Measurements from ENCODE around the gene KLHL17.
"Not testable (repeated sequence)": the region's sequence is repeated elsewhere in the genome, so short reads cannot be mapped to it uniquely, and the experiment has no call there.

KLHL17 gene

DNA sequence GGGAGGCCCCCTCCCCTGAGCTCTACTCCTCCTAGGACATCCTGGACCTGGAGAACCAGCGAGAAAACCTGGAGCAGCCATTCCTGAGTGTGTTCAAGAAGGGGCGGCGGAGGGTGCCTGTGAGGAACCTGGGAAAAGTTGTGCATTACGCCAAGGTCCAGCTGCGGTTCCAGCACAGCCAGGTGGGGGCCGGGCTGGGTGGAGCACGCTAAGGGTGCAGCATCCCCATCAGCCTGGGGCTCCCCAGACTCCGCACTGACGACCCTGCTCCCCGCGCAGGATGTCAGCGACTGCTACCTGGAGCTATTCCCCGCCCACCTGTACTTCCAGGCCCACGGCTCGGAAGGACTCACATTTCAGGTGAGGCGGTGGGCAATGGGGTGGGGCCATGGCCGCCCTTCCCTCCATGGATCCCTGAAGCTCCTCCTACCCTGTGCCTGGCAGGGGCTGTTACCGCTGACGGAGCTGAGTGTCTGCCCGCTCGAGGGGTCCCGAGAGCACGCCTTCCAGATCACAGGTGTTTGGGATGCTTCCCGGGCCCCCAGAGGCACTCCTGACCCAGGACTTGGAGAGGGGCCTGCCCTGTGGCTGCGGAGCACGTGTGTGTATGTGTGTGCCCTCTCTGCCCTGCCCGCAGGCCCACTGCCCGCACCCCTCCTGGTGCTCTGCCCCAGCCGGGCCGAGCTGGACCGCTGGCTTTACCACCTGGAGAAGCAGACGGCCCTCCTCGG lies 10.0 kb downstream of the KLHL17 start:
- DNase-seq (ENCODE audit: low spot score): no peak

GRCh38 chr1:970973-971730 lies 10.8 kb downstream of the KLHL17 start:
- DNase-seq (ENCODE audit: low spot score): no peak

GRCh38 chr1:971751-972506 lies 11.5 kb downstream of the KLHL17 start:
- no peak for DNase-seq (ENCODE audit: low spot score)

- DNase-seq (ENCODE audit: low spot score): no peak
Observed at GRCh38 chr1:972726-973458, 12.5 kb downstream of the KLHL17 start.

- no peak for DNase-seq (ENCODE audit: low spot score)
Observed at GRCh38 chr1:973459-974292, 13.3 kb downstream of the KLHL17 start.

- DNase-seq (ENCODE audit: low spot score): no peak
Observed at GRCh38 chr1:974293-974640, 13.9 kb downstream of the KLHL17 start.

GRCh38 chr1:974687-975328 lies 14.4 kb downstream of the KLHL17 start:
- DNase-seq (ENCODE audit: low spot score): no peak

DNA sequence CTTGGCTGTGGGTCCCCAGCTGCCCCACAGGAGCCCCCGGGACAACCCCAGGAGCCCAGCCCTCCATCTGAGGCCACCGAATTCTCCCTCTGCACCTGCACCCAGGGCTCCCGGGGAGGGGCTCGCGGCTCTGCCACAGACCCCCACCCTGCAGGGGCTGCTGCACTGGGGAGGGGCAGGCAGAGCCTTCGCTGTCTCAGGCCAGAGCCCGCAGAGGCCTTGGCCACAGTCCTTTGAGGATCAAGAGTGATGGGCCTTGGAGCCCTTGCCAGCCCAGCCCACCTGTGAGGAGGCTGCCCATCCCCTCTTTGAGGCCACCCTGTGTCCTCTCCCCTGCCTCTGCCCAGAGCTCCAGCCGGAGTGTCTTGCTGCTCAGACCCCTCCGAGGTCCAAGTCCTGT lies 15.0 kb downstream of the KLHL17 start:
- DNase-seq (ENCODE audit: low spot score): no peak

DNA sequence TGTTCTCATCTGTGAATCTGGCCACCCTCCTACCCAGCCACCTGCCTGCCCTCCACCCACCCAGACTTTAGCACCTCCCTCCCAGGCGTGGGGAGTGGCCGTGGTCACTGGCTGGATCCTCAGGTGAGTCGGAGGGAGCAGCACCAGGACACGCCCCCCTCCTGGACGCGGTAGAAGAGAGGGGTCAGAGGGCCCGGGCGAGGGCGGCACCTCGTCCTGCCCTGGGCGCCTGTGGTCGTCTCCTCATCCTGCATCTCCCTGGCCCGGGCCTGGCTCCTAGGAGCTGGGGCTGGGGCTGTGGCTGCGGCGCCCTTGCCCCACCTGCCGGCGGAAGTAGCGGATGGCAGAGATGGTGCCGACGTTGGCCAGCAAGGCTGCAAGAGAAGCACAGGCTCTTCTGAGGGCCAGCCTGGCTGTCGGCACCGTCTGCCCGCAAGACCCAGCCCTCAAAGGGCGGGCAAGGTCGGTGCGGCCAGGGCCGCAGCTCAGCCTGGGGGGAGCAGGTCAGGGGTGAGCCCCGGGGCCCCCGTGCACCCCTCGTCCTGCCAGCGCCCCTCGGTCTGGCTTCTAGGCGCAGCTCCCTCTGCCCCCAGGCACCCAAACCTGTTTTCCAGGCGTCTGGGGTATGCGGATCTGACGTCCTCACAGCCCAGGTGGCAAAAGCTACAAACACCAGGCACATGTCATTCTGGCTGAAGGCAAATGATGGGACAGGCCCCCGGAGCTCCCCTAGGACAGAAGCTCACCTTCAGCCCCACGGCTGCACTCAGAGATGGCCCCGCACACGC lies 15.7 kb downstream of the KLHL17 start:
- no peak for DNase-seq (ENCODE audit: low spot score)

DNA sequence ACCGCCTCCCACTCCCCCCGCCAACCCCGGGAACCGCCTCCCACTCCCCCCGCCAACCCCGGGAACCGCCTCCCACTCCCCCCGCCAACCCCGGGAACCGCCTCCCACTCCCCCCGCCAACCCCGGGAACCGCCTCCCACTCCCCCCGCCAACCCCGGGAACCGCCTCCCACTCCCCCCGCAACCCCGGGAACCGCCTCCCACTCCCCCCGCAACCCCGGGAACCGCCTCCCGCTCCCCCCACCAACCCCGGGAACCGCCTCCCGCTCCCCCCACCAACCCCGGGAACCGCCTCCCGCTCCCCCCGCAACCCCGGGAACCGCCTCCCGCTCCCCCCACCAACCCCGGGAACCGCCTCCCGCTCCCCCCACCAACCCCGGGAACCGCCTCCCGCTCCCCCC lies 16.4 kb downstream of the KLHL17 start:
- DNase-seq (ENCODE audit: low spot score): not testable (repeated sequence)

DNA sequence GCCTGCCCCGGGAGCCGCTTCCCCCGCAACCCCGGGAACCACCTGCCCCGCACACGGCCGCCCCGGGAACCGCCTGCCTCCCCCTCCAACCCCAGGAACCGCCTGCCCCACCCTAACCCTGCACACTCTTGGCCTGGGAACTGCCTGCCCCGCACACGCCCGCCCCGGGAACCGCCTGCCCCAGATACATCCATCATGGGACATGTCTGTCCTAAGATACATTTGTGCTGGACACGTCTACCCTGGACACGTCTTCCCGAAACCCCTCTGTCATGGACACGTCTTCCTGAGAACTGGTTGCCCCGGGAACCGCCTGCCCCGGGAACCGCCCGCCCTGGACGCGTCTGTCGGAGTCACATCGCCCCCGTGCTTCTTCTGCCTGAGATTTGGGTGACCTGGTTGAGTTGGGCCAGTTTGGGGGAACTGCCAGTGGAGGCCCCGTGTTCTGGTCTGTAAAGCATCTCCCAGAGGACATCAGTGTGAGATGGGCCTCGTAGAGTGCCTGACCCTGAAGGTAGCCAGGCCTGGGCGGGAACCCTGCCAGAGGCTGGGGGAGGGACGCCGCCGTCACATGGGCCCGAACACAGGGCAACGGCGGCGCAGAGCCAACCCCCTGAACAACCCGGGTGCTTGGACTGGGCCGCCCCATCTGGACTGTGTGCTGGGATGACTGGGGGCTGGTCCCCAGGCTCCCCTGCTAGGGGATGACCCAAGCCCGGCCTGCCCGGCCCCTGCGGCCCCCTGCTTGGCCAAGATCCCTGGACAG lies 17.9 kb downstream of the KLHL17 start:
- DNase-seq (ENCODE audit: low spot score): no peak

DNA sequence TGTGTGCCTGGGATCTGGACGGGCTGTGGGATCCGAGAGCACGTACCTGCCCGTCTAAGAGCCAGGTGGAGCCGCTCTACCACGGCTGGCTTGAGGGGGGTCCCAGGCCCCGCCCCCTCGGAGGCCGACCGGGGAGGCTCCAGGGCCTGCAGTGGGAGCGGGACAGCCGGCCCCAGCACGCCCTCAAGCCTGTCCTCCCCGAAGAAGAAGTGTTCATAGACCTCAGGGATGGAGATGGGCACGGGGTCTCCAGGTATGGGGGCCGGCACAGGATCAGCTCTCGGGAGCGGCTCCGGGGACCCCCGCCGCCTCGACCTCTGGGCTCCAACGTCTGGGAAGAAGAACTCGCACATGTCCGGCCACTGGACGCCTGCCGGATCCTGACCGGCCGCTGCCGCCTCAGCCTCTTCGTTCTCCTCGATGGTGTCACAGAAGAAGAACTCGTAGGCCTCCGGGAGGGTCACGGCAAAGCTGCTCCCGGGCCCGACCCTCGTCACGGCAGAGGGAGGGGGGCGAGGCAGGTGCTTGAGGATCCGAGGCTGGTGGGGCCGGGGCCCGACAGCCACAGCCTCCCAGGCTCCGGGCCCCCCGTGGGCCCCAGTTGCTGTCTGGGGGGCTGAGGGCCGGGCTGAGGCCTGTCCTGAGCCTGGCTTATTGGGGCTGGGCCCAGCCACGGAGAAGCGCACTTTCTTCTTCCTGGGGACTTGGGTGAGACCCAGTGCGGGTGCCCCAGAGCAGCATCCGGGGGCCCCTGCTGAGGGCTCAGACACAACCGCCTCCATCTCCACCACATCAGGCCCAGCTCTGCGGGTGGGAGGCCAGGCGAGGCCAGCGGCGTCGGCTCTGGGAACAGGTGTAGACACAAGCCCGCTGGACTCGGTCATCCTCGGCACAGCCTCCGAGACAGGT lies 18.7 kb downstream of the KLHL17 start:
- DNase-seq (ENCODE audit: low spot score): no peak

DNA sequence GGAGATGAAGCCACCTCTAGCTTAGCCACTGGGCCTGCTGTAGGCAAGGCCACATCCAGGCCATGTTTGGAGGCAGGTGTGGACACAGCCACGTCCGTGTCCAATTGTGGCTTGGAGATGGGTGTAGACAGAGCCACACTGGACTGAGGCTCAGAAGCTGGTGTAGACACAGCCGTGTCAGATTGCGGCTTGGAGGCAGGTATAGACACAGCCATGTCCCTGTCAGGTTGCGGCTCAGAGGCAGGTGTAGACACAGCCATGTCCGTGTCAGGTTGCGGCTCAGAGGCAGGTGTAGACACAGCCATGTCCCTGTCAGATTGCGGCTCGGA lies 19.3 kb downstream of the KLHL17 start:
- no peak for DNase-seq (ENCODE audit: low spot score)

DNA sequence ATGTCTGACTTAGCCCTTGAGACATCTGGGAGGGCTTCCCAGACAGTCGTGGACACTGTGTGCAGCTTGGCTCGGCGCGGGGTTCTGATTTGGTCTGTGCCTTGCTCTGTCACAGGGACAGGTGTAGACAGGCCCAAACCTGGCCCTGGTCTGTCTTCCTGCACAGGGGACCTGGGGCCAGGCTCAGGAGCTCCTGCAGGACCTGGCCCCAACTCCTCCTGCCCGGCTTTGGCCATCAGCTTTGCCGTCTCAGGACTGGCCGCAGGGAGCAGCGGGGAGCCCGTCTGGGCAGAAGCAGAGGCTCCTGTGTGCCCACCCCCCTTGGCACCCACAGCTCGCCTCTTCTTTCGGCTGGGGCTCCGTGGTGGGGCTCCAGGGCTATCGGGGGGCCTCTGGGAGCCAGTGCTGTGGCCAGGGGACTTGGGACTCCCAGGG lies 19.8 kb downstream of the KLHL17 start:
- no peak for DNase-seq (ENCODE audit: low spot score)

- DNase-seq (ENCODE audit: low spot score): no peak
Observed at GRCh38 chr1:980602-981395, 20.4 kb downstream of the KLHL17 start.

GRCh38 chr1:981491-981954 lies 21.1 kb downstream of the KLHL17 start:
- no peak for DNase-seq (ENCODE audit: low spot score)

- no peak for DNase-seq (ENCODE audit: low spot score)
Observed at GRCh38 chr1:981955-982558, 21.7 kb downstream of the KLHL17 start, which contains the start of gene PERM1. Gene PERM1, minus strand, starts transcription at chr1:982093. Its CDS starts 1,064 bp downstream, at chr1:981029.
